Glutamatergic neuron (in vitro differentiated cells): Measurements from ENCODE around the gene WNT5A. TPM values are rescaled to one million over a fixed set of nuclear protein-coding genes. Genes with fewer than 3 reads are reported as not detected.

Source experiments
- DNase-seq: peaks from one replicate; pipeline ENCODE4 v3.0.0; 2022
- H3K27ac Mint-ChIP-seq: one replicate; pipeline ENCODE4 v1.8.0; 2020; ENCODE audit warnings: mild to moderate bottlenecking, mixed read lengths, inconsistent platforms; ENCODE audit not compliant: unreplicated experiment
- H3K27me3 Mint-ChIP-seq: one replicate; pipeline ENCODE4 v1.8.0; 2020; ENCODE audit warnings: mild to moderate bottlenecking, moderate library complexity, mixed read lengths, inconsistent platforms; ENCODE audit not compliant: unreplicated experiment
- H3K36me3 Mint-ChIP-seq: one replicate; pipeline ENCODE4 v1.8.0; 2020; ENCODE audit warnings: mild to moderate bottlenecking, mixed read lengths, inconsistent platforms; ENCODE audit not compliant: unreplicated experiment
- H3K4me1 Mint-ChIP-seq: one replicate; pipeline ENCODE4 v1.8.0; 2020; ENCODE audit warnings: mild to moderate bottlenecking, low read depth, mixed read lengths, inconsistent platforms; ENCODE audit not compliant: unreplicated experiment
- H3K4me3 Mint-ChIP-seq: one replicate; pipeline ENCODE4 v1.8.0; 2020; ENCODE audit warnings: mild to moderate bottlenecking, mixed read lengths, inconsistent platforms; ENCODE audit not compliant: unreplicated experiment
- H3K9me3 Mint-ChIP-seq: one replicate; pipeline ENCODE4 v1.8.0; 2020; ENCODE audit warnings: mild to moderate bottlenecking, moderate library complexity, mixed read lengths, inconsistent platforms; ENCODE audit not compliant: unreplicated experiment
- total RNA-seq: library from RNA; stranded (reverse); fragmentation: NEBNext Ultra II Directional; extraction: Animal tissue kit (Norgen Biotek cat#: 25700); gene quantifications from one replicate; pipeline ENCODE4 v1.2.1, GENCODE V29; 2021; ENCODE audit not compliant: unreplicated experiment
- TF ChIP-seq, protein P1 (sequence below): fragments of 200-600 bp; sonication (generic); IDR thresholded peaks from one replicate; pipeline ENCODE4 v1.5.0; 2021; ENCODE audit not compliant: partially characterized antibody, unreplicated experiment

The WNT5A gene
- total RNA-seq, 1 donor from 2014 or later: 0.76 TPM

DNA sequence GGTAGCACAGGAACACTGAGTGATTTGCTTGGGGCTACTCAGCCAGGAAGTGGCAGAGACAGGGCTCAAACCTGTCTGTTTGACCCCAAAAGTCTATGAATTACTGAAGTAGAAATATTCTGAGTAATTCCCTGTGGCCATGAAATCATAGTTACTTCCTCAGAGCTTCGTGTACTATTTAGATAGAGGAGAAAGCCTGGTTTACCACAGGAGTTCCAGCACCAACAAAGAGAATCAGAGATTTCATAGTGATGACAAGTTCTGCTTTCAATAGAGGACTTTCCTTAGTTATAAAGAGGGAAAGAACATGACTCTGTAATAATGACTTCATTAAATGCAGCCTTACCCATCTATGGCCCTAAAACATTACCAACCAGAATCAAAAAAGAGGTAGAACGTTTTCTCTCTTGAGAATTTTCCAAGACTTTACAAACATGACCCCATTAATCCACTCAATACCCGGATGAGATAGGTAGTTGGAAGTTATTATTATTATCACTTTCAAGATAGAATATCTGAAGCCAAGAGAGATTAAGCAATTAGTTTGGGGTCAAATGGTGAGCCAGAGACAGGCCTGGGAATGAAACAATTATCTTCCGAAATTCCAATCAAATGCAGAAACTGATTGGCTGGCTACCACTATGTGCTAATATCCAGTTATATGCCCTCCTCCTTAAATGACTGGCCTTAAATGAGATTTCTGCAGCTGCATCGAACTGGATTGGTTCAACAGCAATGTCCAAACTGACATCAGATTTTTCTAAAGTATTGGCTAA is 13.6 kb upstream of the WNT5A start:
- no peak overlapping the region for H3K27ac Mint-ChIP-seq

DNA sequence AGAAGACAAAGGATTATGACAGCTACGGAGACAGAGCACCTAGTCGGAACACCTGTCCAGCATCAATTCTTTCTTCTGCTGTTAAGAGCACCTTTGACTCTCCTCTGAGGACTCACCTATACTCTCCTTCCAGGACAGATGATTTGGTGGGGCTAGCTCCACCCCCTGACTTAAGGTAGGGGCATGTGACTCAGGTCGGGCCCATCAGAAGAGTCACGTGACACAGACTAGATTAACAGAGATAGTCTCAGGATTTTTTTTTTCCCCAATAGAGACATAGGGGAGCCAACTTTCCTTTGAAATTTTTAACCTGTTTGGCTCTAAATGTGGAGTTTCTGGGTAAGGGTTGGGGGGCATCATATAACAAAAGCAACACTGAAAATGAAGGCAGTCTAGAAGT is 11.4 kb upstream of the WNT5A start:
- H3K9me3 Mint-ChIP-seq: no peaks in the 10 kb centered on the region
- no peak overlapping the region for H3K4me3 Mint-ChIP-seq
- H3K27ac Mint-ChIP-seq: no peak overlapping the region
- no peaks in the 10 kb centered on the region for H3K27me3 Mint-ChIP-seq
- no peaks in the 10 kb centered on the region for H3K36me3 Mint-ChIP-seq
- no peak for DNase-seq
- no peaks in the 10 kb centered on the region for H3K4me1 Mint-ChIP-seq
- TF ChIP-seq, protein P1, sequence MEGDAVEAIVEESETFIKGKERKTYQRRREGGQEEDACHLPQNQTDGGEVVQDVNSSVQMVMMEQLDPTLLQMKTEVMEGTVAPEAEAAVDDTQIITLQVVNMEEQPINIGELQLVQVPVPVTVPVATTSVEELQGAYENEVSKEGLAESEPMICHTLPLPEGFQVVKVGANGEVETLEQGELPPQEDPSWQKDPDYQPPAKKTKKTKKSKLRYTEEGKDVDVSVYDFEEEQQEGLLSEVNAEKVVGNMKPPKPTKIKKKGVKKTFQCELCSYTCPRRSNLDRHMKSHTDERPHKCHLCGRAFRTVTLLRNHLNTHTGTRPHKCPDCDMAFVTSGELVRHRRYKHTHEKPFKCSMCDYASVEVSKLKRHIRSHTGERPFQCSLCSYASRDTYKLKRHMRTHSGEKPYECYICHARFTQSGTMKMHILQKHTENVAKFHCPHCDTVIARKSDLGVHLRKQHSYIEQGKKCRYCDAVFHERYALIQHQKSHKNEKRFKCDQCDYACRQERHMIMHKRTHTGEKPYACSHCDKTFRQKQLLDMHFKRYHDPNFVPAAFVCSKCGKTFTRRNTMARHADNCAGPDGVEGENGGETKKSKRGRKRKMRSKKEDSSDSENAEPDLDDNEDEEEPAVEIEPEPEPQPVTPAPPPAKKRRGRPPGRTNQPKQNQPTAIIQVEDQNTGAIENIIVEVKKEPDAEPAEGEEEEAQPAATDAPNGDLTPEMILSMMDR: no peak

More for the DNA sequence above, 13.6 kb upstream of the WNT5A start:
- H3K36me3 Mint-ChIP-seq: no peaks in the 10 kb centered on the region
- no peaks in the 10 kb centered on the region for H3K4me1 Mint-ChIP-seq
- no peaks in the 10 kb centered on the region for H3K27me3 Mint-ChIP-seq
- H3K9me3 Mint-ChIP-seq: no peaks in the 10 kb centered on the region
- no peak overlapping the region for H3K4me3 Mint-ChIP-seq
- DNase-seq: no peak
- TF ChIP-seq, protein P1: no peak

DNA sequence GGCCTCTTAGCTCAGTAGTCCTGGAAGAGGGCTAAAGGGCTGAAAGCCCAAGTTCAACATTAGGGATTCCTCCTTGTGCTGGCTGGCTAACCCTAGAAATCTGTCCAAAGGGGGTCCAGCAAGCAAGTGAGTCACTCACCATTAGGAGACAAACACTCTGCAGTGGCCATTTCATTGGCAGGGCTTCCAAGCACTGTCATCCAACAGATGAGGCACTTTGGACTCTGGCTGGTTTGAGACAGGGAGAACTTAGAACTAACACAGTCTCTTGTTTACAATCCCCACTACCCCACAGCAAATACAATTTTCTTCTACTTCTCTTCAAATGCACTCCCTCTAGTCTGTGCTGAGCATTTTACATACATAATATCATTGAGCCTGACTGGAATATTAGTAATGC is 10.1 kb upstream of the WNT5A start:
- Mint-ChIP-seq H3K27me3 (no peaks in the 10 kb centered on the region), H3K36me3 (no peaks in the 10 kb centered on the region)

DNA sequence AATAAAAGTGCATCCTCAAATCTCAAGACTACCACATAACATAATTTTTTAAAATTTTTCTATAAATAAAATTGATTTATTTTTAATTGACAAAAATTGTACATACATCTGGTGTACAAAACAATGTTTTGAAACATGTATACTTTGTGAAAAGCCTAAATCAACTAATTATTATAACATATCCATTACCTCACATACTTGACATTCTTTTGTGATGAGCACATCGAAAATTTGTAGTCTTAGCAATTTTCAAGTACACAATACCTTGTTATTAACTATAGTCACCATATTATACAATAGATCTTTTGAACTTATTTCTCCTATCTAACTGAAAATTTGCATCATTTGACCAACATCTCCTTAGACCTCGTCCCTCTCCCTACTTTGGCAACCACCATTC is 7.9 kb upstream of the WNT5A start:
- no peak for DNase-seq
- no peaks in the 10 kb centered on the region for H3K4me1 Mint-ChIP-seq
- H3K27ac Mint-ChIP-seq: no peak overlapping the region
- H3K4me3 Mint-ChIP-seq: no peak overlapping the region
- H3K36me3 Mint-ChIP-seq: no peaks in the 10 kb centered on the region
- no peaks in the 10 kb centered on the region for H3K27me3 Mint-ChIP-seq
- H3K9me3 Mint-ChIP-seq: no peaks in the 10 kb centered on the region
- TF ChIP-seq, protein P1: no peak

More for the DNA sequence above, 10.1 kb upstream of the WNT5A start:
- Mint-ChIP-seq H3K27ac (no peak overlapping the region), H3K9me3 (no peaks in the 10 kb centered on the region), H3K4me1 (no peaks in the 10 kb centered on the region), H3K4me3 (no peak overlapping the region)
- DNase-seq: no peak
- TF ChIP-seq, protein P1: no peak

DNA sequence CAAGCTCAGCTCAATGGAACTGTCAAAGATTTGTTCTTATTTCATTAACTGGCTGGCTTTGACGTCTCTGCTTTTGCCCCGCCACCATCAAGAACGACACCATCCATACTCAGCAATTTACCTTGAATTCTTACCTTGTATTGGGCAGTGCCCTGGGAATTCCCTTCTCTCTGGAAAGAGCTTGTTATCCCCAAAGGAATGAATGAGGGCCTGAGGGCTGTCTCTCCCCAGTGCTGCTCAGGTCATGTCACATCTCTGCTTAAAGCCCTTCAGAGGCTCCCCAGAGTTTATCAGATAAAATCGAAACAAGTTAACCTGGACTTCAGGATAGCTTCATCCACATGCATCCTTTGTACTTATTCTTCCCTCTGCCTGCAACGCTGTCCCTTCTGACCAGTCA is 5.9 kb upstream of the WNT5A start:
- H3K36me3 Mint-ChIP-seq: no peaks in the 10 kb centered on the region
- H3K4me1 Mint-ChIP-seq: no peaks in the 10 kb centered on the region
- H3K4me3 Mint-ChIP-seq: no peak overlapping the region
- H3K27me3 Mint-ChIP-seq: peaks cover 9% of the 10 kb centered on the region
- DNase-seq: no peak
- no peak overlapping the region for H3K27ac Mint-ChIP-seq
- H3K9me3 Mint-ChIP-seq: no peaks in the 10 kb centered on the region
- TF ChIP-seq, protein P1: no peak
